Endodermal cell (in vitro differentiated cells): Measurements from ENCODE around the gene CEP170B. TPM values are rescaled to one million over a fixed set of nuclear protein-coding genes. Genes with fewer than 3 reads are reported as not detected.

ENCODE experiments used
- DNase-seq: peaks from one replicate; pipeline ENCODE4 v3.0.0-alpha.2; 2017
- H3K27ac ChIP-seq: 2 replicates; pipeline ENCODE4 v1.5.1; 2013; ENCODE audit warnings: mild to moderate bottlenecking, low read depth, low read length, moderate library complexity
- H3K27me3 ChIP-seq: 2 replicates; pipeline ENCODE4 v1.6.1; 2013; ENCODE audit warnings: mild to moderate bottlenecking, low read length, moderate library complexity; ENCODE audit not compliant: insufficient read depth, control insufficient read depth, poor library complexity, severe bottlenecking
- H3K36me3 ChIP-seq: 2 replicates; pipeline ENCODE4 v1.7.0; 2013; ENCODE audit warnings: mild to moderate bottlenecking, low read length, moderate library complexity; ENCODE audit not compliant: control insufficient read depth, insufficient read depth
- H3K4me1 ChIP-seq: one replicate; pipeline ENCODE4 v1.7.0; 2013; ENCODE audit warnings: low read length; ENCODE audit not compliant: control insufficient read depth, insufficient read depth
- H3K4me3 ChIP-seq: 2 replicates; pipeline ENCODE4 v1.5.1; 2013; ENCODE audit warnings: mild to moderate bottlenecking, low read length, moderate library complexity
- H3K9ac ChIP-seq: 2 replicates; pipeline ENCODE4 v1.6.1; 2013; ENCODE audit warnings: mild to moderate bottlenecking, low read length, moderate library complexity; ENCODE audit not compliant: poor library complexity, severe bottlenecking; ENCODE audit errors: extremely low read depth
- H3K9me3 ChIP-seq: 2 replicates; pipeline ENCODE4 v1.6.1; 2013; ENCODE audit warnings: mild to moderate bottlenecking, low read length, moderate library complexity; ENCODE audit not compliant: control insufficient read depth
- H3K27ac Mint-ChIP-seq: 2 replicates; pipeline ENCODE4 v1.8.0; 2020; ENCODE audit warnings: mixed read lengths
- H3K27me3 Mint-ChIP-seq: 2 replicates; pipeline ENCODE4 v1.8.0; 2021; ENCODE audit warnings: mild to moderate bottlenecking, mixed read lengths; ENCODE audit not compliant: insufficient read depth
- H3K36me3 Mint-ChIP-seq: 2 replicates; pipeline ENCODE4 v1.8.0; 2020; ENCODE audit warnings: low read depth, mixed read lengths
- H3K4me1 Mint-ChIP-seq: 2 replicates; pipeline ENCODE4 v1.8.0; 2020; ENCODE audit warnings: mixed read lengths
- H3K4me3 Mint-ChIP-seq: 2 replicates; pipeline ENCODE4 v1.8.0; 2020; ENCODE audit warnings: mild to moderate bottlenecking, moderate library complexity, mixed read lengths
- H3K9me3 Mint-ChIP-seq: 2 replicates; pipeline ENCODE4 v1.8.0; 2020; ENCODE audit warnings: mild to moderate bottlenecking, mixed read lengths
- WGBS, 2 experiments: methylation state at CpG; one replicate each; pipeline versions ENCODE4 v1.1.5 to v1.1.7; 2013; ENCODE audit warnings: missing lambda C conversion rate in 2 of 2, mixed read lengths in 1 of 2; ENCODE audit not compliant: insufficient coverage in 1 of 2, insufficient read length in 1 of 2; 5-methylcytosine and 5-hydroxymethylcytosine counted together
- total RNA-seq, 2 donors: library from RNA; stranded (reverse); fragmentation: NEBNext Ultra II Directional in 1 of 2; extraction: Animal tissue kit (Norgen Biotek cat#: 25700) in 1 of 2; gene quantifications; 2 replicates in 1 of 2; 3 replicates in 1 of 2; pipeline ENCODE4 v1.2.1, GENCODE V29; 2021
- TF ChIP-seq, protein P1 (sequence below): fragments of 200-600 bp; sonication (generic); conservative IDR thresholded peaks from 2 replicates; pipeline ENCODE4 v1.5.0; 2021; ENCODE audit warnings: antibody characterized with exemption, mild to moderate bottlenecking

The CEP170B gene
- total RNA-seq, 2 donors from 2014 or later, result 38.9 to 43.1 TPM

DNA sequence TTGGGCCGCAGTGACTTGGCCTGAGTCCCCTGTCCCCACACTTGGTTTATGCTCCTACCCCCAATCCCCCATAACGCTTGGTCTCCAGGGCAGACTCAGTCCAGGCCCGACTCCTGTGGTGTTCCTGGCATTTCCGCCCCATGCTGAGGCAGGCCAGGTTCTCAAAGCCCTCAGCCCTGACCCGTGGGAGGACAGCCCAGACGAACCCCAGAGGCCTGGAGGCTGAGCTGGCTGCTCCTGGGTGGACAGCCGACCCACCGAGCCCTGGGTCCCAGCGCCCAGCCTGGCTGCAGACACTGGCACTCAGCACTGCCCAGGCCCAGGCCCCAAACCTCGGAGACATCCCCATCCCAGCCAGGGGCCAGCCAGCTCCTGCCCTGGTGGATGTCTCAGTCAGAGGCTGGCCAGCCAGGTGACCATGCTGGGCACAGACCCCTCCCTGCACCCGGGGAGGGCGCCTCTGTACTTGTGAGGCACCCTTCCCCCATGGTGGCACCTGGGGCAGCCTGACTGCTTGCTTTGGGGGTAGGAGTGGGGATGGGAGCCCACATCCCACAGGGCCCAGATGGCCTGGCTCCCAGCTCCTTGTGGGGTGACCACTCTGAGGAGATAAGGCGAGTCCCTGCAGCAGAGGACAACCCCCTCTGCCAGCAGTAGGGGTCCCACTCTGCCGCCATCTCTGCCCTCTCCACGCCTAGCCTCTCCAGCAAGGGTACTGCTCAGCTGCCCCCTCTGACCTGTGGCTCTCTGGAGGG is 61.0 kb downstream of the CEP170B start:
- Mint-ChIP-seq H3K4me3 (no peak overlapping the region), H3K4me1 (no peaks in the 10 kb centered on the region), H3K27me3 (peaks cover 19% of the 10 kb centered on the region), H3K27ac (no peak overlapping the region), H3K36me3 (no peaks in the 10 kb centered on the region), H3K9me3 (peaks cover 4% of the 10 kb centered on the region)
- TF ChIP-seq, protein P1, sequence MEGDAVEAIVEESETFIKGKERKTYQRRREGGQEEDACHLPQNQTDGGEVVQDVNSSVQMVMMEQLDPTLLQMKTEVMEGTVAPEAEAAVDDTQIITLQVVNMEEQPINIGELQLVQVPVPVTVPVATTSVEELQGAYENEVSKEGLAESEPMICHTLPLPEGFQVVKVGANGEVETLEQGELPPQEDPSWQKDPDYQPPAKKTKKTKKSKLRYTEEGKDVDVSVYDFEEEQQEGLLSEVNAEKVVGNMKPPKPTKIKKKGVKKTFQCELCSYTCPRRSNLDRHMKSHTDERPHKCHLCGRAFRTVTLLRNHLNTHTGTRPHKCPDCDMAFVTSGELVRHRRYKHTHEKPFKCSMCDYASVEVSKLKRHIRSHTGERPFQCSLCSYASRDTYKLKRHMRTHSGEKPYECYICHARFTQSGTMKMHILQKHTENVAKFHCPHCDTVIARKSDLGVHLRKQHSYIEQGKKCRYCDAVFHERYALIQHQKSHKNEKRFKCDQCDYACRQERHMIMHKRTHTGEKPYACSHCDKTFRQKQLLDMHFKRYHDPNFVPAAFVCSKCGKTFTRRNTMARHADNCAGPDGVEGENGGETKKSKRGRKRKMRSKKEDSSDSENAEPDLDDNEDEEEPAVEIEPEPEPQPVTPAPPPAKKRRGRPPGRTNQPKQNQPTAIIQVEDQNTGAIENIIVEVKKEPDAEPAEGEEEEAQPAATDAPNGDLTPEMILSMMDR, result no peak
- Histone ChIP-seq H3K27ac (no peak overlapping the region), H3K36me3 (no peaks in the 10 kb centered on the region), H3K4me3 (no peak overlapping the region), H3K27me3 (no peaks in the 10 kb centered on the region), H3K4me1 (no peaks in the 10 kb centered on the region), H3K9me3 (no peaks in the 10 kb centered on the region), H3K9ac (no peak overlapping the region)
- DNase-seq, result no peak
- 89 to 100% methylated on average over 1 to 15 of the region's 15 CpGs for WGBS, 2 experiments

DNA sequence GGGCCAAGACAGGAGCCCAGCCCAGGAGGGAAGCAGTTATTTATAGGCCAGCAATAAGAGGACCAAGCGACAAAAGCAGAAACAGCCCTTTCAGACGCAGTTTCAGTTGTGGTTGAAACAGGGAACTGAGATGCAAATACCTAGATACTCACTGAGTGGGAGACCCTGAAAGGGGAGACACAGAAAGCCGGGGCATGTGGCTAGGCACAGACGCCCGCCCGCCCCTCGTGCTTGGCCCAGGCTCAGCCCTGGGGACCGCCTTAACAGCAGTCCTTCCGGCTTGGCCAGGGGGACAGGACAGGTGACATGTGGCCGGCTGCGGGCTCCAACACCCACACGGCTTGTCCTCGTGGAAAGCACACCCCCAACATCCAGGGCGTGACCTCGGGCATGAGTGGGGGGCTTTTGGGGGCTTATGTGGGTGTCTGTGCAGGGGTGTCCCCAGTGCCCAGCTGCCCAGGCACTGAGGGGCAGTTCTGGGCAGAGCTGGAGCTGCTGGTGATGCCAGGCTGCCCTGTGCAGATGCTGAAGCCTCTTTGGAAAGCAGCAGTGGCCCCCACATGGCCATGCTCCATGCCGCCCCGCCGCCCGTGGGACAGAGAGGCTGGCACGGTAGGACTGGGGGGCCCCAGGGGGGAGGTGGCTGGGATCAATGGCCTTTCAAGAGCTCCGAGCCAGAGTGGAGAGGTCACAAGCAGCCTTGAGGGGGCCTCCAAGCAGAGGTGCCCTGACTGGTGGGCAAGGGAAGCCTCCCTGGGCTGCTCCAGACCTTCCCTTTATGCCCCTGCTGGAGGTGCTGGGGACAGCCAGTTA is 61.8 kb downstream of the CEP170B start:
- no peaks in the 10 kb centered on the region for H3K4me1 ChIP-seq
- no peaks in the 10 kb centered on the region for H3K36me3 Mint-ChIP-seq
- H3K4me1 Mint-ChIP-seq, result no peaks in the 10 kb centered on the region
- H3K27ac Mint-ChIP-seq, result no peak overlapping the region
- TF ChIP-seq, protein P1, result peak; percentile 43
- no peak overlapping the region for H3K4me3 ChIP-seq
- H3K9ac ChIP-seq, result no peak overlapping the region
- no peak overlapping the region for H3K4me3 Mint-ChIP-seq
- 93 to 97% methylated on average over 7 to 21 of the region's 21 CpGs for WGBS, 2 experiments
- no peaks in the 10 kb centered on the region for H3K9me3 ChIP-seq
- no peak for DNase-seq
- H3K27me3 ChIP-seq, result peaks cover 6% of the 10 kb centered on the region
- H3K27ac ChIP-seq, result no peak overlapping the region
- peaks cover 4% of the 10 kb centered on the region for H3K9me3 Mint-ChIP-seq
- H3K27me3 Mint-ChIP-seq, result peaks cover 27% of the 10 kb centered on the region
- H3K36me3 ChIP-seq, result no peaks in the 10 kb centered on the region

DNA sequence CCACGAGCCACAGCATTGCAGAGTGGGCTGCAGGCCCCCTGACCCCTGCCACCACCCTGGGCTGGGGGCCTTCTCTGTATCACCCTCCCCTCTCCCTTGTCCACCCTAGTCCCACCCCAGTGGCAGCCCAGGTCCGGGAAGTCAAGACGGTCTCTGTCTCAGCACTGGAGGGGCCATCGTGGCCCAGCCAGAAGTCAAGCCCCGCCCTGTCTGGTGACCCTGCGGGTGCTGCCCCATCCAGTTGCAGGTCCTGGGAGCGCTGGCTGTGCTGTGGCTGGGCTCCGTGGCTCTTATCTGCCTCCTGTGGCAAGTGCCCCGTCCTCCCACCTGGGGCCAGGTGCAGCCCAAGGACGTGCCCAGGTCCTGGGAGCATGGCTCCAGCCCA is 62.4 kb downstream of the CEP170B start:
- no peaks in the 10 kb centered on the region for H3K36me3 ChIP-seq
- Mint-ChIP-seq H3K9me3 (peaks cover 4% of the 10 kb centered on the region), H3K4me3 (no peak overlapping the region), H3K27ac (no peak overlapping the region), H3K36me3 (no peaks in the 10 kb centered on the region), H3K4me1 (no peaks in the 10 kb centered on the region), H3K27me3 (peaks cover 33% of the 10 kb centered on the region)
- H3K9me3 ChIP-seq, result no peaks in the 10 kb centered on the region
- no peak overlapping the region for H3K9ac ChIP-seq
- H3K4me3 ChIP-seq, result no peak overlapping the region
- H3K27me3 ChIP-seq, result peaks cover 12% of the 10 kb centered on the region
- 84 to 88% methylated on average over 4 to 10 of the region's 10 CpGs for WGBS, 2 experiments
- DNase-seq, result no peak
- H3K4me1 ChIP-seq, result no peaks in the 10 kb centered on the region
- TF ChIP-seq, protein P1, result peak; percentile 4
- H3K27ac ChIP-seq, result no peak overlapping the region
